ENCODE results near the gene NT5M.
"Not testable (repeated sequence)": the region's sequence is repeated elsewhere in the genome, so short reads cannot be mapped to it uniquely, and the experiment has no call there.

NT5M gene

DNA sequence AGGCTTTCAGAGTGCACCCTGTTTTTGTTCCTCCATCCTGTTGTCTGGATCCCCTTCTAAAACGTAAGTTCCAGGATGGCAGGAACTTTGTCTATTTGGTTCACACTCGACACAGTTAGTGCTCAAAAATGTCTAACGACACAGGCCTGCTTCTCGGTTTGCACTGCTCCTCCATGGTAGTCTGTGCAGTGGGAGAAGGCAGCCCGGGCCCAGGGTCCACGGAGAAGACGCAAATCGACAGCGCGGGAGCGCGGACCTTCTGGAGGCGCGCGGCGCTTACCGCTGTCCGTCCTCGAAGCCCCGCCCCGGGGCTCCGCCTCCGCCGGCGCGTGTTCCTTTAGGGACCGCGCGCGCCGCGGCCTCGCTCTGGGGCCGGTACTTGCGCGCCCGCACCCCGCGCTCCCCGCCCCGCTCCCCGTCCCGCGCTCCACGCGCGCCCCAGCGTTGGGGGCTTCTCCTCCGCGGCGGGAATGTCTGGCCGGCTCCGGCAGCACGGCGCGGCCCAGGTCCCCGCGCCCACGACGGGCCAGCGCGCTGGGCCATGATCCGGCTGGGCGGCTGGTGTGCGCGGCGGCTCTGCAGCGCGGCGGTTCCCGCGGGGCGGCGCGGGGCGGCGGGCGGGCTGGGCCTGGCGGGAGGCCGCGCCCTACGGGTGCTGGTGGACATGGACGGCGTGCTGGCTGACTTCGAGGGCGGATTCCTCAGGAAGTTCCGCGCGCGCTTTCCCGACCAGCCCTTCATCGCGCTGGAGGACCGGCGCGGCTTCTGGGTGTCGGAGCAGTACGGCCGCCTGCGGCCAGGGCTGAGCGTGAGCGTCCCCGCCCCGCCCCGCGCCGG is at the start of gene NT5M:
Gene NT5M (plus strand): TSS at position 364 of the 837 bp plus-strand sequence. CDS start 178 bp downstream, at position 542.
- DNase-seq (ENCODE audit: low read depth in 2 of 2): peak; percentile 21 to 27

DNA sequence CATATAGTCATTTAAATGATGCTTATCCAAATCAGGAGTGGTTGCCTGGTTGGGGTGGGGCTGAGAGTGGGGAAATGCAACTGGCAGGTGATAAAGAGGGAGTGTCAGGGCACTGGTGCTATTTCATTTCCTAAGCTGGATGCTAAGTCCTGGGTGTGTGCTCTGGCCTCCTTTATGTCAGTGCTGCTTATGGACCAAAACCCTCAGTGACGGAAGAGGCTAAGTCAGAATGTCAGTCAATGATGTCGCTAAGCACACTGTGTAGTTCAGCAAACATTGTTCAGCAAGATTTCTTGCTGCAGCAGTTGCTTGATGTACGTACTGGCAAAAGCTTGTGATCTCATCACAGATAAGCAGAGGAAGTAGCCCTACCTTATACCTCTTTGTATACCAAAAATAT is 49.8 kb upstream of the NT5M start:
- no peak for DNase-seq (ENCODE audit: low read depth in 2 of 2)

DNA sequence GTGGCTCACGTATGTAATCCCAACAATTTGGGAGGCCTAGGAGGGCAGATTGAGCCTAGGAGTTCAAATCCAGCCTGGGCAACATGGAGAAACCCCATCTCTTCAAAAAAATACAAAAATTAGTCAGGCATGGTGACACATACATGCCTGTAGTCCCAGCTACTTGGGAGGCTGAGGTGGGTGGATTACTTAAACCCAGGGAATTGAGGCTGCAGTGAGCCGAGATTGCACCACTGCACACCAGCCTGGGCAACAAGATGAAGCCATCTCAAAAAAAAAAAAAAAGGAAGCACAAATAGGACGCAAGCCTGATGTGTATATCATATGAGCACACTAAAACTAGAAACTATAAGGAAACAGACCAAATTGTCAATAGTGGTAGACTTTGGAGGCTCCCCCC is 49.1 kb upstream of the NT5M start:
- DNase-seq (ENCODE audit: low read depth in 2 of 2): no peak

DNA sequence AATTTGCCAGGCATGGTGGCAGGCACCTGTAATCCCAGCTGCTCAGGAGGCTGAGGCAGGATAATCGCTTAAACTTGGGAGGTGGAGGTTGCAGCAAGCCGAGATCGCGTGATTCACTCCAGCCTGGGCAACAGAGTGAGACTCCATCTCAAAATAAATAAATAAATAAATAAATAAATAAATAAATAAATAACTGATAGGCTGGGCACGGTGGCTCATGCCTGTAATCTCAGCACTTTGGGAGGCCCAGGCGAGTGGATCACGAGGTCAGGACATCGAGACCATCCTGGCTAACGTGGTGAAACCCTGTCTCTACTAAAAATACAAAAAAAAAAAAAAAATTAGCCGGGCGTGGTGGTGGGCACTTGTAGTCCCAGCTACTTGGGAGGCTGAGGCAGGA is 47.5 kb upstream of the NT5M start:
- DNase-seq (ENCODE audit: low read depth in 2 of 2): not testable (repeated sequence)

GRCh38 chr17:17256316-17256715 is 46.9 kb upstream of the NT5M start:
- no peak for DNase-seq (ENCODE audit: low read depth in 2 of 2)

DNA sequence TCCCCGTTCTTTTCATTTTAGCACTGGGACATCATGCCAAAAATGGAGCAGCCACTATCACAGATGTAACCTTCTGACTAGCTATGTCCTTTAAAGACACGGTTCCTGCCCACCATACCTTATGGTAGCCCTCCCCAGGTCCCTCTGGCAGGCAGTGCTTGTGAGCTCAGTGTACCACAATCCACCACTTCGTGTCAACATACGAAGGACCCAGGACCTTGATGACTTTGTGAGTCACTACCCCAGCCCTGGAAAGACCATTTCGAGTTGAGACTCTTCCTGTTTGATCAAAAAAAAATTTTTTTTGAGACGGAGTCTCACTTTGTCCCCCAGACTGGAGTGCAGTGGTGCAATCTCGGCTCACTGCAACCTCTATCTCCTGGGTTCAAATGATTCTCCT is 45.2 kb upstream of the NT5M start:
- no peak for DNase-seq (ENCODE audit: low read depth in 2 of 2)

GRCh38 chr17:17258998-17259397 is 44.2 kb upstream of the NT5M start:
- DNase-seq (ENCODE audit: low read depth in 2 of 2): no peak

DNA sequence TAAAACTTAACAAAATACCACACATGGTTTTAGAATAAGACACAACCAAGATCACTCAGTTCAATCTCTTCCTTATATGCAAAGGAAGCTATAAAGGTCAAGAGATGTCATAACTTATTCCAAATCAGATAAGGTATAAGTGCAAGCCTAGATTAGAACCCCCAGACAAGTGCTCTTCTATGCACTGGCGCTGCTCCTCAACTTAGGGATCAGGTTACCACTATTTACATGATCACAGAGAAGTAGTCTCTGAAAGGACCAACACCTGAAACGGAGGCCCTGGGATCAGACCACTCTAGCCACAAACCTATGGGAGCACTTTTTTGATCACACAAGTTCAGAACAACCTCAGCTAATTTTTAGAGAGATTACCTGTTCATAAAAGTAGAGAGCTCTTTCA is 38.7 kb upstream of the NT5M start:
- DNase-seq (ENCODE audit: low read depth in 2 of 2): no peak

GRCh38 chr17:17269926-17270773 is 33.0 kb upstream of the NT5M start:
- no peak for DNase-seq (ENCODE audit: low read depth in 2 of 2)

- no peak for DNase-seq (ENCODE audit: low read depth in 2 of 2)
These were observed 27.2 kb upstream of the NT5M start for GRCh38 chr17:17275971-17276370.

GRCh38 chr17:17277431-17277830 is 25.7 kb upstream of the NT5M start:
- DNase-seq (ENCODE audit: low read depth in 2 of 2): not testable (repeated sequence)

- no peak for DNase-seq (ENCODE audit: low read depth in 2 of 2)
These were observed 23.9 kb upstream of the NT5M start for GRCh38 chr17:17279316-17279715.

- DNase-seq (ENCODE audit: low read depth in 2 of 2): peak; percentile 93 to 95
These were observed 22.3 kb upstream of the NT5M start, which contains the start of gene COPS3 for GRCh38 chr17:17280613-17281549. Gene COPS3, minus strand, starts transcription at chr17:17281246. Its CDS starts 60 bp downstream, at chr17:17281186.

- no peak for DNase-seq (ENCODE audit: low read depth in 2 of 2)
These were observed 17.2 kb upstream of the NT5M start for GRCh38 chr17:17285951-17286350.

- no peak for DNase-seq (ENCODE audit: low read depth in 2 of 2)
These were observed 14.1 kb upstream of the NT5M start for GRCh38 chr17:17289086-17289485.

DNA sequence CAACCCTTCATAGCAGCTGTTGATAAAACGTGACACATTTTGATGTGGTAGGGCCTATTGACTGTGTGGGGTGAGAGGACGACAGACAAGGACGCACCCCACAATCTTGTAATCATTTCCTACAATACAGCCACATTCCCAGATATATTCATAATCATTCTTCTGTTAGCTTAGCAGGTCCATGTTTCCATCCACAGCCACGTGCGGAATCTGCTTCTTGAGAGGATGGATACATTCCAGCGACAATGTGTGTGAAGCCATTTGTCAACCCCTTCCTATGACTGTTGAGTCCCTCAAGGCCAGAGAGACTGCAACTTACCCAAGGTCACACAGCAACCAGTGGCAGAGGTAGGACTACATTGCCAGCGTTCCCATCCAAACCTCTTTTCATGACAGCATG is 13.5 kb upstream of the NT5M start:
- DNase-seq (ENCODE audit: low read depth in 2 of 2): no peak

DNA sequence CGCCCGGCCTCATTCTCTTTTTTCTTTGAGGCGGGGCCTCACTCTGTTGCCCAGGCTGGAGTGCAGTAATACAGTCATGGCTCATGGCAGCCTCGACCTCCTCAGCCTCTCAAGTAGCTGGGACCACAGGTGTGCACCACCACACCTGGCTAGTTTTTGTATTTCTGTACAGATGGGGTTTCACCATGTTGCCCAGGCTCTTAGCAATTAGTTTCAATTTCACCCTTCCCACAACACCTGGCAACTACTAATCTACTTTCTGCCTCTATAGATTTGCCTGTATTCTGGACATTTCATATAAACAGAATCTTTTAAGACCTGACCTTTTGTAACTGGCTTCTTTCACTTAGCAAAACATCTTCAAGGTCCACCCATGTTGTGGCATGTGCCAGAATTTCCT is 8.0 kb upstream of the NT5M start:
- no peak for DNase-seq (ENCODE audit: low read depth in 2 of 2)

GRCh38 chr17:17297217-17297616 is 6.0 kb upstream of the NT5M start:
- DNase-seq (ENCODE audit: low read depth in 2 of 2): no peak

DNA sequence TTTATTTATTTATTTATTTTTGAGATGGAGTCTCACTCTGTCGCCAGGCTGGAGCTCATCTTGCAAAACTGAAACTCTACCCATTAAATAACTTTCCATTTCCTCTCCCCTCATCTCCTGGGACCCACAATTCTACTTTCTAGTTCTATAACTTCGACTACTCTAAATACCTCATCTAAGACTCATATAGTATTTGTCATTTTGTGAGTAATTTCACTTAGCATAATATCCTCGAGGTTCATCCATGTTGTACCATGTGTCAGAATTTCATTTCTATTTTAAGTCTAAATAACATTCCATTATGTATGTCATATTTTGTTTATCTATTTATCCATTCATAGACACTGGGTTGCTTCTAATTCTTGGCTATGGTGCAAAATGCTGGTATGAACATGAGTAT is 5.1 kb upstream of the NT5M start:
- no peak for DNase-seq (ENCODE audit: low read depth in 2 of 2)

DNA sequence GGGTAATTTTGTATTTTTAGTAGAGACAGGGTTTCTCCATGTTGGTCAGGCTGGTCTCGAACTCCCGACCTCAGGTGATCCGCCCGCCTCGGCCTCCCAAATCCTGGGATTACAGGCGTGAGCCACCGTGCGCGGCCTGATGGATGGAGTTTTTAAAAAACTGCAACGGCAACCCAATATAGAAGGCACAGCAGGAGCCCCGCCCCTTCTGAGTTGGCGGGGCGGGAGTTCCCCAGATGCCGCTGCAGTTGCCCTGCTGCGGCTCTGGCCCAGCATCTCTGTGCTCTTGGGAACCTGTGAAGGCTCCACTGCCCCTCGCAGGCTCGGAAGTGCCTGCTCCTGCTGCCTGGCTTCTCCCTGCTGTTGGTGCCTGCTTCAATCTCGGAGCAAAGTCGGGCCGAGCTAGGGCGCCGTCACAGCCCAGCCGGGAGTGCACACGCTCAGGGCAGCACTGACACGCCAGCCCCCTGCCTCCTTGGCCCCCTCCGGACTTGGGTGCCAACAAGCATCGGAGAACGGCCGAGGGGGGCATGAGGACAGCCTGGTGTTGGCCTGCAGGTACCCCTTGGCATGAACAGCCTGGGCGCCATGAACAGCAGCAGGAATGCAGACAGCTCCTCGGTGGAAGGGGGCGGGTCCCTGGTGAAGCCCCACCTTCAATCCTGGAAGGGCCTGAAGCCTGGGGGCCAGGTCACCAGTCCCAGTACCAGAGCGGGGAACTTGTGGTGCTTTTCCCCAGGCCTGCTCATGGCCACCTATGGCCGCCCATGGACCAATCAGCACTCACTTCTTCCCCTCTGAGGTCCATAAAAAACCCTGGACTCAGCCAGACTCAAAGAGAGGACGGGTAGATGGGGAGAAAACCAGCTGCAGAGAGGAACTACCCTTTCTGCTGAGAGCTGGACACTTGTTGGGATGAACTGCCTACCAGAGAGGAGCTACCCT is 2.3 kb upstream of the NT5M start:
- DNase-seq (ENCODE audit: low read depth in 2 of 2): peak; percentile 24

Data from activated CD8-positive, alpha-beta memory T cell treated with anti-CD3 and anti-CD28 coated beads for 4 hours (primary cell).